Suprapubic skin (tissue), 4 donors: Measurements from ENCODE around the gene SLCO4A1. TPM values are rescaled to one million over a fixed set of nuclear protein-coding genes. Genes with fewer than 3 reads are reported as not detected.

Experiments
- DNase-seq, 2 donors: peaks; one replicate each; pipeline ENCODE4 v3.0.0-alpha.2; 2019; ENCODE audit warnings: low spot score in 2 of 2
- H3K27ac ChIP-seq: fragments of 200-600 bp; sonication (generic); one replicate; pipeline ENCODE4 v1.5.1; 2019
- H3K27me3 ChIP-seq: fragments of 200-600 bp; sonication (generic); one replicate; pipeline ENCODE4 v1.5.1; 2019
- H3K36me3 ChIP-seq: fragments of 200-600 bp; sonication (generic); one replicate; pipeline ENCODE4 v1.5.1; 2019
- H3K4me1 ChIP-seq: fragments of 200-600 bp; sonication (generic); one replicate; pipeline ENCODE4 v1.5.1; 2019
- H3K4me3 ChIP-seq: fragments of 200-600 bp; sonication (generic); one replicate; pipeline ENCODE4 v1.5.1; 2019; ENCODE audit warnings: mild to moderate bottlenecking
- H3K9me3 ChIP-seq: fragments of 200-600 bp; sonication (generic); one replicate; pipeline ENCODE4 v1.5.1; 2019
- EP300 ChIP-seq: sonication (generic); formaldehyde crosslinking; IDR thresholded peaks from one replicate; pipeline ENCODE4 v1.6.1; 2017; ENCODE audit warnings: antibody characterized with exemption
- POLR2A ChIP-seq, 2 donors: fragments of 450-650 bp; IDR thresholded peaks; one replicate each; pipeline ENCODE4 v1.6.1; 2017; ENCODE audit warnings: antibody characterized with exemption in 2 of 2, mild to moderate bottlenecking in 2 of 2, moderate library complexity in 2 of 2
- POLR2AphosphoS5 ChIP-seq, 3 donors: sonication (generic); formaldehyde crosslinking; IDR thresholded peaks; one replicate each; pipeline ENCODE4 v1.6.1; 2017; ENCODE audit warnings: antibody characterized with exemption in 3 of 3
- WGBS: methylation state at CpG from one replicate; pipeline ENCODE4 v1.1.5; 2018; 5-methylcytosine and 5-hydroxymethylcytosine counted together
- total RNA-seq, 4 donors: library from RNA; depleted of rRNA; stranded (reverse); fragments of >200 nt; gene quantifications; one replicate each; pipeline ENCODE4 v1.1.0, GENCODE V29; 2016
- TF ChIP-seq, protein P1 (sequence below), 2 donors: fragments of 200-600 bp in 1 of 2; fragments of 450-650 bp in 1 of 2; sonication (generic) in 1 of 2; IDR thresholded peaks; one replicate each; pipeline ENCODE4 v1.5.1; 2016 to 2019; ENCODE audit warnings: antibody characterized with exemption in 2 of 2, mild to moderate bottlenecking in 1 of 2, moderate library complexity in 1 of 2

The SLCO4A1 gene
- total RNA-seq, 4 donors from 2014 or later: 50.2 to 59.1 (median 52.7) TPM

DNA sequence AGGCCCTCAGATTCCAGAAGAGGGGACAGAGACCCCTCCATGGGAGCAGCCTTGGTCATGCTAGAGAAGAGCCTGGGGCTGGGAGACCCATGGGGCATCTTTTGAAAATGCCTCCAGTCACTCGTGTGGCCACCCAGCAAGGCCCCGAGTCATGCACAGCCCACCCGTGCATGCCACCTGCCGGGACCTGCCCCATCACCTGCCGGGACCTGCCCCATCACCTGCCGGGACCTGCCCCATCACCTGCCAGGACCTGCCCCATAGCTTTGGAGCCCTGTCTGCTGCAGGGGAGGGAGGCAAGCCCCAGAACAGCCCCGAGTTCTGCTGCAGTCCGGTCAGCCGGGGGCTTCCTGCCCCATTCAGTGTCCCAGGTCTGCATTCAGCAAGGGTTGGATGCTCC is 37.5 kb upstream of the SLCO4A1 start:
- WGBS: 48% methylated on average over 4 of the region's 9 CpGs
- no peak for DNase-seq
- Histone ChIP-seq H3K27ac (no peak overlapping the region), H3K9me3 (no peaks in the 10 kb centered on the region), H3K36me3 (no peaks in the 10 kb centered on the region), H3K4me1 (peaks cover 49% of the 10 kb centered on the region), H3K4me3 (no peak overlapping the region), H3K27me3 (peaks cover 27% of the 10 kb centered on the region)
- TF ChIP-seq POLR2A (IDR thresholded peaks at IDR 0.05): no peak
- TF ChIP-seq POLR2AphosphoS5 (IDR thresholded peaks at IDR 0.05): no peak
- TF ChIP-seq EP300: no peak
- TF ChIP-seq, protein P1, sequence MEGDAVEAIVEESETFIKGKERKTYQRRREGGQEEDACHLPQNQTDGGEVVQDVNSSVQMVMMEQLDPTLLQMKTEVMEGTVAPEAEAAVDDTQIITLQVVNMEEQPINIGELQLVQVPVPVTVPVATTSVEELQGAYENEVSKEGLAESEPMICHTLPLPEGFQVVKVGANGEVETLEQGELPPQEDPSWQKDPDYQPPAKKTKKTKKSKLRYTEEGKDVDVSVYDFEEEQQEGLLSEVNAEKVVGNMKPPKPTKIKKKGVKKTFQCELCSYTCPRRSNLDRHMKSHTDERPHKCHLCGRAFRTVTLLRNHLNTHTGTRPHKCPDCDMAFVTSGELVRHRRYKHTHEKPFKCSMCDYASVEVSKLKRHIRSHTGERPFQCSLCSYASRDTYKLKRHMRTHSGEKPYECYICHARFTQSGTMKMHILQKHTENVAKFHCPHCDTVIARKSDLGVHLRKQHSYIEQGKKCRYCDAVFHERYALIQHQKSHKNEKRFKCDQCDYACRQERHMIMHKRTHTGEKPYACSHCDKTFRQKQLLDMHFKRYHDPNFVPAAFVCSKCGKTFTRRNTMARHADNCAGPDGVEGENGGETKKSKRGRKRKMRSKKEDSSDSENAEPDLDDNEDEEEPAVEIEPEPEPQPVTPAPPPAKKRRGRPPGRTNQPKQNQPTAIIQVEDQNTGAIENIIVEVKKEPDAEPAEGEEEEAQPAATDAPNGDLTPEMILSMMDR (IDR thresholded peaks at IDR 0.05): no peak

DNA sequence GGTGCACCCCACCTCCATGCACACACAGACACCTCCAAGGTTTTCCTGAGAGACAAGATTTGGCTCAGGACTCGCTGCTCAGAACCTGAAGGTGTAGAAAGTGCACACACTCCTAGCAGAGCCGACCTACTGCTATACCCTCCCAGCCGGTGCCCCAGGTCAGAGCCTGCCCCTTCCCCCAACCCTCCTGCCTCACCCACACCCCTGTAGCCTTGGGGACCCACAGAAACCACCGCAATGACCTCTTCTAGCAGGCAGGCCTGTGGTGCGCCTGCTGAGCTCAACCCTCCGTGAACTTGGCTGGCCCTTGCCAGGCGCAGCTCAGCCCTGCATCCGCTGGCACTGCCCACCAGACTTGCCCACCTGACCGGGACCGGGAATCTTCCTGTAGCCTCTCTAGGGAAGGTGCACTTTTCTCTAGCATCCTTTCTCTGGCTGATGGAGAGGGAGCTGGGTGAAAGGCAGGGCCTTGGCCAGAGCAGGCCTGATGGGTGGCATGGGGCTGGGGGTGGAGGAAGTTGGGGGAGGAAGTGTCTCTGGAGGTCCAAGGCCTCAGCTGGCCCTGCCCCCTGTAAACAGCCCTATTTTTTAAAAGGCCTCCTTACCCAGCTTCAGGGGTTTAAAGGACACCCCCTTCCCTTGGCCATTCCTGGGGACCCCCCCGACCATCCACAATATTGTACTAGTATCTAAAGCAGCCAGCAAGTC is 36.9 kb upstream of the SLCO4A1 start:
- TF ChIP-seq POLR2A (IDR thresholded peaks at IDR 0.05): no peak
- TF ChIP-seq POLR2AphosphoS5 (IDR thresholded peaks at IDR 0.05): no peak
- TF ChIP-seq, protein P1 (IDR thresholded peaks at IDR 0.05): no peak
- TF ChIP-seq EP300: no peak
- Histone ChIP-seq H3K4me1 (peaks cover 49% of the 10 kb centered on the region), H3K36me3 (no peaks in the 10 kb centered on the region), H3K4me3 (no peak overlapping the region), H3K27me3 (peaks cover 29% of the 10 kb centered on the region), H3K27ac (peak overlapping the region; percentile 52), H3K9me3 (no peaks in the 10 kb centered on the region)
- DNase-seq: no peak
- WGBS: 46% methylated on average over 3 of the region's 11 CpGs

DNA sequence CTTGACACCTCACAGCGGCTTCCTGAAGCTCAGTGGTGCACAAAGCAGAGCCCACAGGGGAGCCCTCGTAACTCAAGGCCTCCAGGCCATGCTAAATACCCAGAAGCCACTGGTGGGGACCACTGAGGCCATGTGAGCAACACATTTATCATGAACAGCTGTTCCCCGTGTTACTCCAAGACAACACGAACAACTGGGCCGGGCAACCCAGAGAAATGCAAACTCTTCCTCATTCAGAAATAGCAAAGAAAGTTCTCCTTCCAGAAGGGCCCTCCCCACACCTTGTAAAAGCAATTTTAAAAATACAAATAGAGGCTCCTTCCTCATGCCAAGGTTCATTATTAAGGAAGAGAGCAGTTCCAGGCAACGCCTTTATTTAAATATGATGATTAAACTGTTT is 36.3 kb upstream of the SLCO4A1 start:
- H3K27ac ChIP-seq: peak overlapping the region; percentile 52
- H3K4me1 ChIP-seq: peaks cover 49% of the 10 kb centered on the region

DNA sequence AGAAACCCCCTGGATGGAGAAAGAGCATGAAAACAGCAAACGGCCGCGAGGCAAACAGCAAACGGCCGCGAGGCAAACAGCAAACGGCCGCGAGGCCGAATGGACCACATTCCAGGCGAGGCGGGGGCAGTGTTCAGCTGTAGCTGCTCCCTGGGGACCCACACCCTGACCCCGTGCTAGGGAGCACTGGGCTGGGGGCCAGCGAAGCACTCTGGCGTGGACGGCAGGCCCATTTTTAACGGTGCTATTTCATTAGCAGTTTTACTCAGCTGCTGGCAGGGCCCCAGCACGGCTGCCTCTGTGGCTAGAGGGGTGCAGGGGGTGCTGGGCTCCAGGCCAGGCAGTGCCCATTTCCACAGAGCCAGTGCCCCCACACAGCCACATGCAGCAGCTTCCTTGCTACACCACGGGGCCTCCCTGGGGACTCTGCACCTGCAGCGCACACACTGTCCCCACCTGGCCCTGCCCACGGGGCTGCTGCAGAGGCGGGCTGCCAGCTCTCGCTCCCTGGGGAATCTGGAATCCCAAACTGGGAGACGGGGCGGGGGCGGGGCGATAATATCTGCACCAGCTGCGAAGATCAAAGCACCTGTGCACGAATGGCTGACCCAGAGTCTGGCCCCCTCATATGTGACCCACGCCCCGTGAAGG is 35.6 kb upstream of the SLCO4A1 start:
- TF ChIP-seq POLR2A (IDR thresholded peaks at IDR 0.05) (no peak), POLR2AphosphoS5 (IDR thresholded peaks at IDR 0.05) (no peak), EP300 (no peak)
- TF ChIP-seq, protein P1 (IDR thresholded peaks at IDR 0.05): no peak
- H3K4me3 ChIP-seq: no peak overlapping the region
- peaks cover 37% of the 10 kb centered on the region for H3K27me3 ChIP-seq
- peaks cover 49% of the 10 kb centered on the region for H3K4me1 ChIP-seq
- no peaks in the 10 kb centered on the region for H3K9me3 ChIP-seq
- 22% methylated on average over 21 of the region's 31 CpGs for WGBS
- DNase-seq: no peak
- no peaks in the 10 kb centered on the region for H3K36me3 ChIP-seq
- no peak overlapping the region for H3K27ac ChIP-seq

More for the DNA sequence above, 36.3 kb upstream of the SLCO4A1 start:
- TF ChIP-seq EP300 (no peak), POLR2AphosphoS5 (IDR thresholded peaks at IDR 0.05) (no peak)
- TF ChIP-seq, protein P1 (IDR thresholded peaks at IDR 0.05): no peak
- H3K27me3 ChIP-seq: peaks cover 35% of the 10 kb centered on the region
- H3K4me3 ChIP-seq: no peak overlapping the region
- no peaks in the 10 kb centered on the region for H3K9me3 ChIP-seq
- WGBS: 25% methylated on average over 4 of the region's 6 CpGs
- H3K36me3 ChIP-seq: no peaks in the 10 kb centered on the region
- no peak for DNase-seq
